Fibroblast of lung (primary cell): Measurements from ENCODE around the gene FAM228A. TPM values are rescaled to one million over a fixed set of nuclear protein-coding genes. Genes with fewer than 3 reads are reported as not detected.

Experiments
- DNase-seq, 2 donors: peaks; one replicate each; pipeline versions ENCODE4 v3.0.0 to v3.0.0-alpha.2; 2010; ENCODE audit warnings: low read depth in 2 of 2
- H2AFZ ChIP-seq: 2 replicates; pipeline ENCODE4 v1.5.1; 2012; ENCODE audit warnings: low read length, control low read depth, inconsistent platforms
- H3K27ac ChIP-seq: 2 replicates; pipeline ENCODE4 v1.5.1; 2011; ENCODE audit warnings: low read length, control low read depth; ENCODE audit not compliant: insufficient read depth
- H3K27me3 ChIP-seq: 2 replicates; pipeline ENCODE4 v1.5.1; 2011; ENCODE audit warnings: mild to moderate bottlenecking, low read length; ENCODE audit not compliant: control insufficient read depth, insufficient read depth
- H3K36me3 ChIP-seq: 2 replicates; pipeline ENCODE4 v1.5.1; 2011; ENCODE audit warnings: low read length; ENCODE audit not compliant: control insufficient read depth, insufficient read depth
- H3K4me1 ChIP-seq: 2 replicates; pipeline ENCODE4 v1.5.1; 2011; ENCODE audit warnings: low read length; ENCODE audit not compliant: control insufficient read depth, insufficient read depth; ENCODE audit errors: extremely low read depth
- H3K4me2 ChIP-seq: 2 replicates; pipeline ENCODE4 v1.5.1; 2011; ENCODE audit warnings: low read length, control low read depth; ENCODE audit not compliant: insufficient read depth; ENCODE audit errors: extremely low read depth
- H3K4me3 ChIP-seq, 4 experiments: fragments of 200-600 bp in 1 of 4; sonication (generic) in 1 of 4; replicated peaks in 1 of 4; 2 replicates each; pipeline ENCODE4 v1.5.1; 2011 to 2016; ENCODE audit warnings: low read length in 4 of 4, low read depth in 3 of 4, mild to moderate bottlenecking in 3 of 4, control low read depth in 2 of 4, inconsistent platforms in 1 of 4, mixed read lengths in 1 of 4; ENCODE audit not compliant: insufficient read depth in 1 of 4; ENCODE audit errors: control extremely low read depth in 1 of 4
- H3K79me2 ChIP-seq: 2 replicates; pipeline ENCODE4 v1.5.1; 2012; ENCODE audit warnings: mild to moderate bottlenecking, low read length, inconsistent platforms; ENCODE audit not compliant: control insufficient read depth, insufficient read depth
- H3K9ac ChIP-seq: 2 replicates; pipeline ENCODE4 v1.5.1; 2011; ENCODE audit warnings: mild to moderate bottlenecking, low read length, control low read depth; ENCODE audit not compliant: insufficient read depth
- H3K9me3 ChIP-seq: 2 replicates; pipeline ENCODE4 v1.5.1; 2012; ENCODE audit warnings: low read depth, low read length; ENCODE audit not compliant: control insufficient read depth, insufficient read depth
- H4K20me1 ChIP-seq: 2 replicates; pipeline ENCODE4 v1.5.1; 2011; ENCODE audit warnings: low read length; ENCODE audit not compliant: control insufficient read depth, insufficient read depth; ENCODE audit errors: extremely low read depth
- EZH2 ChIP-seq: IDR thresholded peaks from 2 replicates; pipeline ENCODE4 v1.5.1; 2012; ENCODE audit warnings: low read length, control low read depth, mild to moderate bottlenecking; ENCODE audit errors: missing control alignments
- polyA plus RNA-seq, 2 donors: library from polyadenylated mRNA; depleted of rRNA in 1 of 2; stranded (reverse) in 1 of 2; unstranded in 1 of 2; fragments of >200 nt; gene quantifications; 2 replicates each; pipeline ENCODE4 v1.2.1, GENCODE V29; 2011 to 2012; ENCODE audit warnings: missing spikeins in 1 of 2
- total RNA-seq: library from RNA; depleted of rRNA; stranded (reverse); fragments of >200 nt; gene quantifications from 2 replicates; pipeline ENCODE4 v1.2.1, GENCODE V29; 2014
- TF ChIP-seq, protein P1 (sequence below), 2 donors: IDR thresholded peaks in 1 of 2; conservative IDR thresholded peaks in 1 of 2; 1 replicate in 1 of 2; 2 replicates in 1 of 2; pipeline ENCODE4 v1.5.1; 2011 to 2012; ENCODE audit warnings: low read length in 2 of 2, control low read depth in 1 of 2, inconsistent platforms in 1 of 2, low read depth in 1 of 2, mild to moderate bottlenecking in 1 of 2

FAM228A gene
- total and polyA plus RNA-seq, 2 donors (not counting 1 experiment from before 2014, with no cell fraction given): 0.99 to 4.3 TPM

GRCh38 chr2:24239553-24239952 is 64.7 kb downstream of the FAM228A start:
- H4K20me1 ChIP-seq: no peaks in the 10 kb centered on the region
- peak in 1 of 2 donors; percentile 12 for DNase-seq
- no peaks in the 10 kb centered on the region for H3K79me2 ChIP-seq
- no peaks in the 10 kb centered on the region for H3K4me1 ChIP-seq
- no peaks in the 10 kb centered on the region for H3K27me3 ChIP-seq
- no peak overlapping the region for H2AFZ ChIP-seq
- H3K9me3 ChIP-seq: no peaks in the 10 kb centered on the region
- no peak overlapping the region for H3K4me3 ChIP-seq
- no peak overlapping the region for H3K4me2 ChIP-seq
- no peak overlapping the region for H3K9ac ChIP-seq
- no peak overlapping the region for H3K27ac ChIP-seq
- H3K36me3 ChIP-seq: no peaks in the 10 kb centered on the region
- TF ChIP-seq EZH2: no peak
- TF ChIP-seq, protein P1, sequence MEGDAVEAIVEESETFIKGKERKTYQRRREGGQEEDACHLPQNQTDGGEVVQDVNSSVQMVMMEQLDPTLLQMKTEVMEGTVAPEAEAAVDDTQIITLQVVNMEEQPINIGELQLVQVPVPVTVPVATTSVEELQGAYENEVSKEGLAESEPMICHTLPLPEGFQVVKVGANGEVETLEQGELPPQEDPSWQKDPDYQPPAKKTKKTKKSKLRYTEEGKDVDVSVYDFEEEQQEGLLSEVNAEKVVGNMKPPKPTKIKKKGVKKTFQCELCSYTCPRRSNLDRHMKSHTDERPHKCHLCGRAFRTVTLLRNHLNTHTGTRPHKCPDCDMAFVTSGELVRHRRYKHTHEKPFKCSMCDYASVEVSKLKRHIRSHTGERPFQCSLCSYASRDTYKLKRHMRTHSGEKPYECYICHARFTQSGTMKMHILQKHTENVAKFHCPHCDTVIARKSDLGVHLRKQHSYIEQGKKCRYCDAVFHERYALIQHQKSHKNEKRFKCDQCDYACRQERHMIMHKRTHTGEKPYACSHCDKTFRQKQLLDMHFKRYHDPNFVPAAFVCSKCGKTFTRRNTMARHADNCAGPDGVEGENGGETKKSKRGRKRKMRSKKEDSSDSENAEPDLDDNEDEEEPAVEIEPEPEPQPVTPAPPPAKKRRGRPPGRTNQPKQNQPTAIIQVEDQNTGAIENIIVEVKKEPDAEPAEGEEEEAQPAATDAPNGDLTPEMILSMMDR (conservative IDR thresholded peaks at IDR 0.05 in 1 of 2, IDR thresholded peaks at IDR 0.05 in 1 of 2; ENCODE audit: low read depth in 1 of 2, low read length in 2 of 2): no peak

Other genes with a start within 250 kb of the FAM228A start
- gene ATAD2B, start 247.9 kb upstream of the FAM228A start, total RNA-seq: 9.0 and 11.4 TPM in 2 replicates
- gene ATAD2B, start 247.9 kb upstream of the FAM228A start, polyA plus RNA-seq: 3.0 and 3.6 TPM in 2 replicates
- gene UBXN2A, start 234.6 kb upstream of the FAM228A start, total RNA-seq: 12.9 and 13.9 TPM in 2 replicates
- 11.7 and 12.8 TPM in 2 replicates for gene UBXN2A, start 234.6 kb upstream of the FAM228A start, polyA plus RNA-seq
- gene MFSD2B, start 165.0 kb upstream of the FAM228A start, total RNA-seq: 0.17 TPM in 1 of 2 replicates, not detected in the other
- 0.08 and 0.10 TPM in 2 replicates for gene MFSD2B, start 165.0 kb upstream of the FAM228A start, polyA plus RNA-seq
- 9.5 and 10.4 TPM in 2 replicates for gene WDCP, start 127.7 kb upstream of the FAM228A start, total RNA-seq
- 10.2 and 11.0 TPM in 2 replicates for gene WDCP, start 127.7 kb upstream of the FAM228A start, polyA plus RNA-seq
- 4.9 and 12.1 TPM in 2 replicates for gene FKBP1B, start 125.3 kb upstream of the FAM228A start, total RNA-seq
- 11.9 and 18.0 TPM in 2 replicates for gene FKBP1B, start 125.3 kb upstream of the FAM228A start, polyA plus RNA-seq
- 134 and 155 TPM in 2 replicates for gene SF3B6, start 98.7 kb upstream of the FAM228A start, total RNA-seq
- 206 and 210 TPM in 2 replicates for gene SF3B6, start 98.7 kb upstream of the FAM228A start, polyA plus RNA-seq
- gene TP53I3, start 90.2 kb upstream of the FAM228A start, total RNA-seq: 47.3 and 75.5 TPM in 2 replicates
- gene TP53I3, start 90.2 kb upstream of the FAM228A start, polyA plus RNA-seq: 31.0 and 37.9 TPM in 2 replicates
- gene PFN4, start 51.7 kb upstream of the FAM228A start, total RNA-seq: 0.66 and 1.5 TPM in 2 replicates
- 0.26 and 0.40 TPM in 2 replicates for gene PFN4, start 51.7 kb upstream of the FAM228A start, polyA plus RNA-seq
- 11.9 and 12.6 TPM in 2 replicates for gene FAM228B, start 51.6 kb upstream of the FAM228A start, total RNA-seq
- gene FAM228B, start 51.6 kb upstream of the FAM228A start, polyA plus RNA-seq: 3.3 and 13.1 TPM in 2 replicates
- 33.9 and 43.4 TPM in 2 replicates for gene ITSN2, start 185.5 kb downstream of the FAM228A start, total RNA-seq
- 21.8 and 23.1 TPM in 2 replicates for gene ITSN2, start 185.5 kb downstream of the FAM228A start, polyA plus RNA-seq